GM12878 (cell line): ENCODE data around the gene DCTPP1. TPM values are rescaled to one million over a fixed set of nuclear protein-coding genes. Genes with fewer than 3 reads are reported as not detected.

Experiments
- ATF2 ChIP-seq: IDR thresholded peaks from 2 replicates; pipeline ENCODE4 v1.6.1; 2012; ENCODE audit warnings: low read length, inconsistent platforms
- CEBPB ChIP-seq, 2 experiments: fragments of 150-350 bp in 1 of 2; IDR thresholded peaks; 2 replicates each; pipeline ENCODE4 v1.6.1; 2012 to 2014; ENCODE audit warnings: low read depth in 2 of 2, low read length in 2 of 2, borderline replicate concordance in 1 of 2, inconsistent platforms in 1 of 2
- EZH2 ChIP-seq: IDR thresholded peaks from 2 replicates; pipeline ENCODE4 v1.6.1; 2012; ENCODE audit warnings: low read depth, mild to moderate bottlenecking, control low read depth, inconsistent platforms, low read length, borderline replicate concordance; ENCODE audit not compliant: control insufficient read depth
- GABPA ChIP-seq: IDR thresholded peaks from 2 replicates; pipeline ENCODE4 v1.6.1; 2014; ENCODE audit warnings: antibody characterized with exemption, low read depth, mild to moderate bottlenecking, inconsistent platforms
- GATAD2B ChIP-seq: fragments of 450-650 bp; conservative IDR thresholded peaks from 2 replicates; pipeline ENCODE4 v1.6.1; 2017; ENCODE audit warnings: low read depth, mild to moderate bottlenecking, moderate library complexity
- MEF2A ChIP-seq: IDR thresholded peaks from 2 replicates; pipeline ENCODE4 v1.6.1; 2011; ENCODE audit warnings: low read depth, mild to moderate bottlenecking, low read length, moderate library complexity; ENCODE audit not compliant: insufficient read depth
- RB1 ChIP-seq: fragments of 450-650 bp; formaldehyde crosslinking; IDR thresholded peaks from 2 replicates; pipeline ENCODE4 v1.6.1; 2017; ENCODE audit warnings: mild to moderate bottlenecking, borderline replicate concordance
- ZNF24 ChIP-seq: fragments of 450-650 bp; IDR thresholded peaks from 2 replicates; pipeline ENCODE4 v1.6.1; 2017; ENCODE audit warnings: antibody characterized with exemption, mild to moderate bottlenecking
- ZSCAN29 ChIP-seq: fragments of 450-650 bp; IDR thresholded peaks from 2 replicates; pipeline ENCODE4 v1.6.1; 2017; ENCODE audit warnings: mild to moderate bottlenecking, moderate library complexity
- polyA plus RNA-seq, 11 experiments: library from polyadenylated mRNA; depleted of rRNA in 4 of 11; unstranded in 6 of 11; stranded (reverse) in 5 of 11; fragments of >200 nt; fragmentation: Nextera tagmentation in 4 of 11; fragmentation: Illumina TruSeq in 1 of 11; extraction: Ambion mirVana in 4 of 11; extraction: Trizol in 1 of 11; gene quantifications; 1 replicate in 1 of 11; 2 replicates in 10 of 11; pipeline versions ENCODE4 v1.2.1 to v1.2.3, GENCODE V29; 2011 to 2016; ENCODE audit warnings: inconsistent platforms in 2 of 11, missing spikeins in 2 of 11, low read depth in 1 of 11
- total RNA-seq, 4 experiments: library from RNA; depleted of rRNA in 3 of 4; stranded (reverse); fragments of >200 nt in 3 of 4; fragmentation: Illumina TruSeq in 1 of 4; extraction: Trizol in 1 of 4; gene quantifications; 2 replicates each; pipeline versions ENCODE4 v1.2.1 to v1.2.3, GENCODE V29; 2013 to 2021
- TF ChIP-seq, protein P1 (sequence below): IDR thresholded peaks from 2 replicates; pipeline ENCODE4 v1.6.1; 2012; ENCODE audit warnings: improper control_type of control experiment, low read depth, low read length; ENCODE audit not compliant: insufficient replicate concordance
- TF ChIP-seq, protein P2 (sequence below): fragments of 450-650 bp; IDR thresholded peaks from 2 replicates; pipeline ENCODE4 v1.6.1; 2017; ENCODE audit warnings: mild to moderate bottlenecking, low read depth, inconsistent platforms; ENCODE audit not compliant: poor library complexity, severe bottlenecking
- TF ChIP-seq, protein P3 (sequence below): fragments of 450-650 bp; IDR thresholded peaks from 2 replicates; pipeline ENCODE4 v1.6.1; 2017; ENCODE audit warnings: mild to moderate bottlenecking, moderate library complexity
- TF ChIP-seq, protein P4 (sequence below): fragments of 450-650 bp; IDR thresholded peaks from 2 replicates; pipeline ENCODE4 v1.6.1; 2014; ENCODE audit warnings: mild to moderate bottlenecking

Gene DCTPP1
- total and polyA plus RNA-seq, 10 of the 15 experiments (the other 5 are each of a cell fraction or from before 2014, with no cell fraction given), result 72.1 to 266 (median 157) TPM

- TF ChIP-seq, protein P1, sequence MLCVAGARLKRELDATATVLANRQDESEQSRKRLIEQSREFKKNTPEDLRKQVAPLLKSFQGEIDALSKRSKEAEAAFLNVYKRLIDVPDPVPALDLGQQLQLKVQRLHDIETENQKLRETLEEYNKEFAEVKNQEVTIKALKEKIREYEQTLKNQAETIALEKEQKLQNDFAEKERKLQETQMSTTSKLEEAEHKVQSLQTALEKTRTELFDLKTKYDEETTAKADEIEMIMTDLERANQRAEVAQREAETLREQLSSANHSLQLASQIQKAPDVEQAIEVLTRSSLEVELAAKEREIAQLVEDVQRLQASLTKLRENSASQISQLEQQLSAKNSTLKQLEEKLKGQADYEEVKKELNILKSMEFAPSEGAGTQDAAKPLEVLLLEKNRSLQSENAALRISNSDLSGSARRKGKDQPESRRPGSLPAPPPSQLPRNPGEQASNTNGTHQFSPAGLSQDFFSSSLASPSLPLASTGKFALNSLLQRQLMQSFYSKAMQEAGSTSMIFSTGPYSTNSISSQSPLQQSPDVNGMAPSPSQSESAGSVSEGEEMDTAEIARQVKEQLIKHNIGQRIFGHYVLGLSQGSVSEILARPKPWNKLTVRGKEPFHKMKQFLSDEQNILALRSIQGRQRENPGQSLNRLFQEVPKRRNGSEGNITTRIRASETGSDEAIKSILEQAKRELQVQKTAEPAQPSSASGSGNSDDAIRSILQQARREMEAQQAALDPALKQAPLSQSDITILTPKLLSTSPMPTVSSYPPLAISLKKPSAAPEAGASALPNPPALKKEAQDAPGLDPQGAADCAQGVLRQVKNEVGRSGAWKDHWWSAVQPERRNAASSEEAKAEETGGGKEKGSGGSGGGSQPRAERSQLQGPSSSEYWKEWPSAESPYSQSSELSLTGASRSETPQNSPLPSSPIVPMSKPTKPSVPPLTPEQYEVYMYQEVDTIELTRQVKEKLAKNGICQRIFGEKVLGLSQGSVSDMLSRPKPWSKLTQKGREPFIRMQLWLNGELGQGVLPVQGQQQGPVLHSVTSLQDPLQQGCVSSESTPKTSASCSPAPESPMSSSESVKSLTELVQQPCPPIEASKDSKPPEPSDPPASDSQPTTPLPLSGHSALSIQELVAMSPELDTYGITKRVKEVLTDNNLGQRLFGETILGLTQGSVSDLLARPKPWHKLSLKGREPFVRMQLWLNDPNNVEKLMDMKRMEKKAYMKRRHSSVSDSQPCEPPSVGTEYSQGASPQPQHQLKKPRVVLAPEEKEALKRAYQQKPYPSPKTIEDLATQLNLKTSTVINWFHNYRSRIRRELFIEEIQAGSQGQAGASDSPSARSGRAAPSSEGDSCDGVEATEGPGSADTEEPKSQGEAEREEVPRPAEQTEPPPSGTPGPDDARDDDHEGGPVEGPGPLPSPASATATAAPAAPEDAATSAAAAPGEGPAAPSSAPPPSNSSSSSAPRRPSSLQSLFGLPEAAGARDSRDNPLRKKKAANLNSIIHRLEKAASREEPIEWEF, result peak; percentile 87
- TF ChIP-seq EZH2 (no peak), CEBPB (IDR thresholded peaks at IDR 0.05; ENCODE audit: borderline replicate concordance in 1 of 2, low read depth in 2 of 2, low read length in 2 of 2) (no peak), GABPA (no peak), ATF2 (peak; percentile 25; the same call in 1 of the 2 replicates), MEF2A (peak; percentile 70; the same call in 1 of the 2 replicates), ZNF24 (peak; percentile 74; the same call in 1 of the 2 replicates), GATAD2B (peak; percentile 99), RB1 (0 out of 2 replicates have a peak, but pooled peaks have one; percentile 72), ZSCAN29 (no peak)
- TF ChIP-seq, protein P2, sequence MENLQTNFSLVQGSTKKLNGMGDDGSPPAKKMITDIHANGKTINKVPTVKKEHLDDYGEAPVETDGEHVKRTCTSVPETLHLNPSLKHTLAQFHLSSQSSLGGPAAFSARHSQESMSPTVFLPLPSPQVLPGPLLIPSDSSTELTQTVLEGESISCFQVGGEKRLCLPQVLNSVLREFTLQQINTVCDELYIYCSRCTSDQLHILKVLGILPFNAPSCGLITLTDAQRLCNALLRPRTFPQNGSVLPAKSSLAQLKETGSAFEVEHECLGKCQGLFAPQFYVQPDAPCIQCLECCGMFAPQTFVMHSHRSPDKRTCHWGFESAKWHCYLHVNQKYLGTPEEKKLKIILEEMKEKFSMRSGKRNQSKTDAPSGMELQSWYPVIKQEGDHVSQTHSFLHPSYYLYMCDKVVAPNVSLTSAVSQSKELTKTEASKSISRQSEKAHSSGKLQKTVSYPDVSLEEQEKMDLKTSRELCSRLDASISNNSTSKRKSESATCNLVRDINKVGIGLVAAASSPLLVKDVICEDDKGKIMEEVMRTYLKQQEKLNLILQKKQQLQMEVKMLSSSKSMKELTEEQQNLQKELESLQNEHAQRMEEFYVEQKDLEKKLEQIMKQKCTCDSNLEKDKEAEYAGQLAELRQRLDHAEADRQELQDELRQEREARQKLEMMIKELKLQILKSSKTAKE, result peak; percentile 57
- TF ChIP-seq, protein P3, sequence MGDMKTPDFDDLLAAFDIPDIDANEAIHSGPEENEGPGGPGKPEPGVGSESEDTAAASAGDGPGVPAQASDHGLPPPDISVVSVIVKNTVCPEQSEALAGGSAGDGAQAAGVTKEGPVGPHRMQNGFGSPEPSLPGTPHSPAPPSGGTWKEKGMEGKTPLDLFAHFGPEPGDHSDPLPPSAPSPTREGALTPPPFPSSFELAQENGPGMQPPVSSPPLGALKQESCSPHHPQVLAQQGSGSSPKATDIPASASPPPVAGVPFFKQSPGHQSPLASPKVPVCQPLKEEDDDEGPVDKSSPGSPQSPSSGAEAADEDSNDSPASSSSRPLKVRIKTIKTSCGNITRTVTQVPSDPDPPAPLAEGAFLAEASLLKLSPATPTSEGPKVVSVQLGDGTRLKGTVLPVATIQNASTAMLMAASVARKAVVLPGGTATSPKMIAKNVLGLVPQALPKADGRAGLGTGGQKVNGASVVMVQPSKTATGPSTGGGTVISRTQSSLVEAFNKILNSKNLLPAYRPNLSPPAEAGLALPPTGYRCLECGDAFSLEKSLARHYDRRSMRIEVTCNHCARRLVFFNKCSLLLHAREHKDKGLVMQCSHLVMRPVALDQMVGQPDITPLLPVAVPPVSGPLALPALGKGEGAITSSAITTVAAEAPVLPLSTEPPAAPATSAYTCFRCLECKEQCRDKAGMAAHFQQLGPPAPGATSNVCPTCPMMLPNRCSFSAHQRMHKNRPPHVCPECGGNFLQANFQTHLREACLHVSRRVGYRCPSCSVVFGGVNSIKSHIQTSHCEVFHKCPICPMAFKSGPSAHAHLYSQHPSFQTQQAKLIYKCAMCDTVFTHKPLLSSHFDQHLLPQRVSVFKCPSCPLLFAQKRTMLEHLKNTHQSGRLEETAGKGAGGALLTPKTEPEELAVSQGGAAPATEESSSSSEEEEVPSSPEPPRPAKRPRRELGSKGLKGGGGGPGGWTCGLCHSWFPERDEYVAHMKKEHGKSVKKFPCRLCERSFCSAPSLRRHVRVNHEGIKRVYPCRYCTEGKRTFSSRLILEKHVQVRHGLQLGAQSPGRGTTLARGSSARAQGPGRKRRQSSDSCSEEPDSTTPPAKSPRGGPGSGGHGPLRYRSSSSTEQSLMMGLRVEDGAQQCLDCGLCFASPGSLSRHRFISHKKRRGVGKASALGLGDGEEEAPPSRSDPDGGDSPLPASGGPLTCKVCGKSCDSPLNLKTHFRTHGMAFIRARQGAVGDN, result peak; percentile 79; the same call in 1 of the 2 replicates
- TF ChIP-seq, protein P4, sequence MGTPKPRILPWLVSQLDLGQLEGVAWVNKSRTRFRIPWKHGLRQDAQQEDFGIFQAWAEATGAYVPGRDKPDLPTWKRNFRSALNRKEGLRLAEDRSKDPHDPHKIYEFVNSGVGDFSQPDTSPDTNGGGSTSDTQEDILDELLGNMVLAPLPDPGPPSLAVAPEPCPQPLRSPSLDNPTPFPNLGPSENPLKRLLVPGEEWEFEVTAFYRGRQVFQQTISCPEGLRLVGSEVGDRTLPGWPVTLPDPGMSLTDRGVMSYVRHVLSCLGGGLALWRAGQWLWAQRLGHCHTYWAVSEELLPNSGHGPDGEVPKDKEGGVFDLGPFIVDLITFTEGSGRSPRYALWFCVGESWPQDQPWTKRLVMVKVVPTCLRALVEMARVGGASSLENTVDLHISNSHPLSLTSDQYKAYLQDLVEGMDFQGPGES, result no peak
These were observed 43.6 kb upstream of the DCTPP1 start (continued) for GRCh38 chr16:30473231-30474073.
